HUES64 (cell line): Measurements from ENCODE around the gene DBF4B.

Source experiments
- H3K27ac ChIP-seq: 2 replicates; pipeline ENCODE4 v1.7.0; 2013; ENCODE audit warnings: low read depth, low read length, inconsistent platforms
- H3K27me3 ChIP-seq: 2 replicates; pipeline ENCODE4 v1.6.1; 2013; ENCODE audit warnings: mild to moderate bottlenecking, low read length; ENCODE audit not compliant: insufficient read depth
- H3K36me3 ChIP-seq: 2 replicates; pipeline ENCODE4 v1.6.1; 2013; ENCODE audit warnings: mild to moderate bottlenecking, low read length; ENCODE audit not compliant: insufficient read depth
- H3K4me1 ChIP-seq: 2 replicates; pipeline ENCODE4 v1.6.1; 2013; ENCODE audit warnings: mild to moderate bottlenecking, low read length, moderate library complexity; ENCODE audit not compliant: insufficient read depth
- H3K4me3 ChIP-seq: 2 replicates; pipeline ENCODE4 v1.5.1; 2013; ENCODE audit warnings: mild to moderate bottlenecking, low read length, moderate library complexity
- H3K9ac ChIP-seq: 2 replicates; pipeline ENCODE4 v1.6.1; 2013; ENCODE audit warnings: mild to moderate bottlenecking, low read depth, low read length
- H3K9me3 ChIP-seq: 2 replicates; pipeline ENCODE4 v1.6.1; 2013; ENCODE audit warnings: low read depth, low read length; ENCODE audit not compliant: insufficient read depth
- WGBS: fragments of 150-250, 120-280 bp; methylation state at CpG from one replicate; pipeline ENCODE4 v1.1.7; 2013; ENCODE audit warnings: missing lambda C conversion rate; 5-methylcytosine and 5-hydroxymethylcytosine counted together

Gene DBF4B

DNA sequence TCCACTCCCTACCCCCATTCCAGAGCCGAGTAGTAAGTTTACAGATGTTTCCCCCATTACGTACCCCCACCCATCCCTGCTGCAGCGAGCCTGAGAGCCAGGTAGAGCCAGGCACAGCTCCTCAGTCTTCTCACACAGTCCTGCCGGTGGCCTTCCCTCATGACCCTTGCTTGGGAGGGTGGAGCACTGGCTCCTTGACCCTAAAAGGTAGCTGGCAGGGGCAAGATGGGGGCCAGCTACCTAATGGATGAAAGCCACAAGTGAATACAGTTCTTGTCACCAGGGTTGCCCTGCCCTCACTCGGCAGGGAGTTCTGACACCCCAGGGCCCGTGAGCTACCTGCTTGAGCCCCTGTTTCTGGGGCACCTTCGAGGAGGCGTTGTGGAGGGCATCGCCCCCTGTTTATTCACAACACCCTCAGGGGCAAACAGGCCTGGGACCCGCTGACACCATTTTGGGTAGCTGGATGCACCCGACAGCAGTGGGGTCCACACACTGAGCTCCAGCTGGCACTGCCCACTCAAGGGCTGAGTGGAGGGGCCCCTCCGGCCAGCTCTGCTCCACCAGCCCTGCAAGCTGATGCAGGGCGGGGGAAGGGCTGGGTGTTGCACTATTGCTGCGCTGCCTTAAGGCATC is 72.5 kb downstream of the DBF4B start:
- Histone ChIP-seq H3K4me3 (no peak overlapping the region), H3K9ac (no peak overlapping the region), H3K4me1 (peaks cover 16% of the 10 kb centered on the region), H3K27me3 (peaks cover 17% of the 10 kb centered on the region), H3K9me3 (no peaks in the 10 kb centered on the region), H3K27ac (no peak overlapping the region), H3K36me3 (no peaks in the 10 kb centered on the region)
- 94% methylated on average over 14 of the region's 14 CpGs for WGBS

DNA sequence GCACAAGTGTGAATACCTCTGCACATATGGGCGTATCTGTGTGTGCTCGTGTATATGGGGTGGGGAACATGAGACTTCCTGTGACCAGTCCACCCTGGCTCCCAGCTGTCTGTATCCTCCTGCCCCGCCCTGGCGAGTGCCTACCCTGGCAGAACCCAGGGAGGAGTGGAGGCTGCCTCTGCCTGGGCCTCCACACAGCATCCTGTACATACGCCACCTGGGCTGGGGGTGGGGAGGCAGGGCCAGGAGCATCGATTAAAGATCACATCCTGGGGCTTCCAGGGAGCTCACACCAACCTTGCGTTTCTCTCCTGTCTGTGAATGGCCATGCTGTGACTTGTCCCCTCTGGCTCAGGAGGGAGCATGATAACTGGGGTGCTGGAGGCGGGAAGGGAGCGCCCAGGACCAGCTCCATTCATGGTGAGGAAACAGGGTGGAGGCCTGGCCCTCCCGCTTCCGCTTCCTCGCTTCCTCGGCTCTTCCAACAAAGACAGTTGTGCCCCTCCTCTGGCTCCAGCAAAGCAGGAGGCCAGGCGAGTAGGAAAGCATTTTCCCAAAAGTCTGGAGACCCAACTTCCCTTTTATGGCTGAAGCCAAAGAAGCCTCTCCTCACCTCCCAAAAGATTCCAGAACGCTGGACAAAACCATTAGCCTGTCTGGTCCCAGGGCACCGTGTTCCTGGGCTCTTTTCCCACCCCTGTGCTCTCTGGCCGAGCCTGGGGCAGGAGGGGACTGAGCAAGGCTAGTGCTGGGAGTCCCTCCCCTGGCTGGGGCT is 73.3 kb downstream of the DBF4B start:
- Histone ChIP-seq H3K9me3 (no peaks in the 10 kb centered on the region), H3K27ac (peak overlapping the region; percentile 34), H3K4me1 (peaks cover 16% of the 10 kb centered on the region), H3K4me3 (no peak overlapping the region), H3K27me3 (peaks cover 10% of the 10 kb centered on the region), H3K36me3 (no peaks in the 10 kb centered on the region), H3K9ac (peak overlapping the region; percentile 48)
- WGBS, result 61% methylated on average over 17 of the region's 17 CpGs

DNA sequence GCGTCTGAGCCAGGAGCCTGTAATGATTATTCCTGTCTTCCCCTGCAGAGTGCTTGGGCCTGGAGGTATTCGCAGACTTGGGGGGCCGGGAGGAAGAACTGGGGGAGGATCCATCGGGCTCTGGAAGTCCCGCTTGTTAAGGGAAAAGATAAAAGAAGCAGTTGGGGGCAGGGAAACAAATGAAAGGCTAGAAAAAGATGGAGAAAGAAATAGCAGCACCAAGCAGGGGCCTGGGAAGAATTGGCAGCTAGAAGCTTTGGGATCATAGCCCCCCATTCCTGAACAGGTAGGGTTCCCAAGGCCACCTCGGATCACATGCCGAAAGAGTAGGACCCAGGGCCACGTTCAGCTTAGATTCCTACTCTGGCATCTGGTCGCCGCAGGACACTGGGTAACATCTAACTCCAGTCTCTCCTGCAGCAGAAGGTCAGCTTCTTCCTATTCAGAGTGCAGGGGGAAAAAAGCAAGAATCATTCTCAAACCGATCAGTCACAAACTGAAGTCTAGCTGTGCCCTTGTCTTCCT is 73.9 kb downstream of the DBF4B start:
- peak overlapping the region; percentile 48 for H3K9ac ChIP-seq
- peak overlapping the region; percentile 34 for H3K27ac ChIP-seq
- no peaks in the 10 kb centered on the region for H3K36me3 ChIP-seq
- no peak overlapping the region for H3K4me3 ChIP-seq
- H3K27me3 ChIP-seq, result peaks cover 3% of the 10 kb centered on the region
- 44% methylated on average over 11 of the region's 11 CpGs for WGBS
- no peaks in the 10 kb centered on the region for H3K9me3 ChIP-seq
- peaks cover 16% of the 10 kb centered on the region for H3K4me1 ChIP-seq

- 94% methylated on average over 7 of the region's 7 CpGs for WGBS
Observed at GRCh38 chr17:44785921-44786320, 77.5 kb downstream of the DBF4B start.

DNA sequence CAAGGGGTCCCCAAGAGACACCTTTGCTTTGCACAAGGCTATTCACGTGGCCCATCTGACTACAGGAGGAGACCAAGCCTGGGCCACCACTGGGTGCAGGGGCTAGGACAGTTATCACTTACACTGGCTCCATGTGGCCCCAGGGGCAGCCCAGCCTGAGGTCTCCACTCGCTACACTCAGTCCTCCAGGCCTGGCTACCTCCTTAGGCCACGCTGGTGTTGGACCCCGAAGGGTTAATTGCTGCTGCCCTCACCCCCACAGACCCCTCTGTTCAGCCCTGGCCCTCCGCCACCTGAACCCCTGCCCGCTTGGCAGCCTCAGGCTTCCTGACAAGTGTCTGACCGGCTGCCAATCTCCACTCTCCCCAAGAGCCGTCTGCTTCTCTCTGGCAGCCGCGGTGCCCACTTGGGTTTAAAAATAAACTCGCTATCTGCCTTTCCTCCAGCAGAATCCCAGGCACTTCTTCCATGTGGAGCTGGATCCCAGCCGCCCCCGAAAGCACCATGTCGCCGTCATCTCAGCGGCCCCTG is 78.2 kb downstream of the DBF4B start:
- WGBS, result 91% methylated on average over 16 of the region's 16 CpGs

More at GRCh38 chr17:44785921-44786320, 77.5 kb downstream of the DBF4B start:
- Histone ChIP-seq H3K36me3 (no peaks in the 10 kb centered on the region), H3K27me3 (no peaks in the 10 kb centered on the region), H3K9ac (no peak overlapping the region), H3K9me3 (no peaks in the 10 kb centered on the region), H3K4me3 (no peak overlapping the region), H3K27ac (no peak overlapping the region), H3K4me1 (peaks cover 16% of the 10 kb centered on the region)

DNA sequence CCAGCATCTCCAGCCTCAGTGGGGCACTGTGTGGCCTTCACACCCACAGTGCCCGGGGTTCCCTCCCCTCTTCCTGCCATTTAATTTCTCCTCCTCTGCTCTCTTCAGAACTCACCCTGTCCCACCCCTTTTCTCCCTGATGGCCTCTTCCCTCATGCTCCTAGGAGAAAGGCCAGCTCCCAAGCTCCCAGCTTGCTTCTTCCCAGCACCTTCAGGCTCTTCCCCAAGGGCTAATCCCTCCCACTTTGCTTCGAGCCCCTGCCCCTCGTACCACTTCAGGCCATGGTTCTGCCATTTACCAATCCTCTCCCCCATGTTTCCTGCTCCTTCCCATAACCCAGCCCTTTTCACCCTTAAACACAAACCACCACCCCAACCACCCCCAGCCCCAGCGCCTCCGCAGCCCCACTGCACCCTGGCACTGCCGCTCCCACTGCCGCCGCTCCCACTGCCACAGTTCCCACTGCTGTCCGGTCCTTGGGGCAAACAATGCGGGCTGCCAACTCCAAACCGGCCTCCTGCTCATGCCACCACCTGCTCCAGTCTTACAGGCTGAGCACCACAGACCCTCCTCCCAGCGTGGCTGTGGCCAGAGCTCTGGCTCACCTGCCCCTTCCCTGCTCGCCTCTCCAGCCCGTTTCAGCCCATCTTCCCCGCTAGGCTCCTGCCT is 78.9 kb downstream of the DBF4B start:
- Histone ChIP-seq H3K36me3 (no peaks in the 10 kb centered on the region), H3K9ac (no peak overlapping the region), H3K27ac (no peak overlapping the region), H3K4me1 (peaks cover 4% of the 10 kb centered on the region), H3K9me3 (no peaks in the 10 kb centered on the region), H3K4me3 (no peak overlapping the region), H3K27me3 (no peaks in the 10 kb centered on the region)
- WGBS, result 87% methylated on average over 15 of the region's 15 CpGs

More for the DNA sequence above, 78.2 kb downstream of the DBF4B start:
- Histone ChIP-seq H3K4me3 (no peak overlapping the region), H3K36me3 (no peaks in the 10 kb centered on the region), H3K9ac (no peak overlapping the region), H3K27me3 (no peaks in the 10 kb centered on the region), H3K27ac (no peak overlapping the region), H3K4me1 (peaks cover 12% of the 10 kb centered on the region), H3K9me3 (no peaks in the 10 kb centered on the region)

- 87% methylated on average over 6 of the region's 7 CpGs for WGBS
- H3K36me3 ChIP-seq, result no peaks in the 10 kb centered on the region
- H3K4me1 ChIP-seq, result no peaks in the 10 kb centered on the region
- no peak overlapping the region for H3K9ac ChIP-seq
- no peak overlapping the region for H3K27ac ChIP-seq
- H3K9me3 ChIP-seq, result no peaks in the 10 kb centered on the region
- no peaks in the 10 kb centered on the region for H3K27me3 ChIP-seq
- H3K4me3 ChIP-seq, result no peak overlapping the region
Observed at GRCh38 chr17:44788139-44788538, 79.7 kb downstream of the DBF4B start.

DNA sequence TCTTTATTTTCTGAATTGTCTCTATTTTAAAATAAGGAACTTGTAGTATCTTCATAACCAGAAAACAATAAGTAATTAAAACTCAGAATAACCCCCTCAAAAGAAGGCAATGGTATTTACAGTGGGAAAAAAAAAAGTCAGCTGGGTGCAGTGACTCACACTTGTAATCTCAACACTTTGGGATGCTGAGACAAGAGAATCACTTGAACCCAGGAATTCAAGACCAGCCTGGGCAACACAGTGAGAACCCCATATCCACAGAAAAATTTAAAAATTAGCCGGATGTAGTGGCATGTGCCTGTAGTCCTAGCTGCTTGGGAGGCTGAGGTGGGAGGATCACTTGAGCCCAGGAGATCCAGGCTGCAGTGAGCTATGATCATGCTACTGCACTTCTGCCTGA is 83.8 kb downstream of the DBF4B start:
- Histone ChIP-seq H3K9ac (no peak overlapping the region), H3K4me3 (no peak overlapping the region), H3K27me3 (no peaks in the 10 kb centered on the region), H3K4me1 (peaks cover 10% of the 10 kb centered on the region; the same call in 1 of the 2 replicates), H3K9me3 (no peaks in the 10 kb centered on the region), H3K36me3 (peaks cover 3% of the 10 kb centered on the region; the same call in 1 of the 2 replicates), H3K27ac (no peak overlapping the region)
- 94% methylated on average over 1 of the region's 1 CpG for WGBS

DNA sequence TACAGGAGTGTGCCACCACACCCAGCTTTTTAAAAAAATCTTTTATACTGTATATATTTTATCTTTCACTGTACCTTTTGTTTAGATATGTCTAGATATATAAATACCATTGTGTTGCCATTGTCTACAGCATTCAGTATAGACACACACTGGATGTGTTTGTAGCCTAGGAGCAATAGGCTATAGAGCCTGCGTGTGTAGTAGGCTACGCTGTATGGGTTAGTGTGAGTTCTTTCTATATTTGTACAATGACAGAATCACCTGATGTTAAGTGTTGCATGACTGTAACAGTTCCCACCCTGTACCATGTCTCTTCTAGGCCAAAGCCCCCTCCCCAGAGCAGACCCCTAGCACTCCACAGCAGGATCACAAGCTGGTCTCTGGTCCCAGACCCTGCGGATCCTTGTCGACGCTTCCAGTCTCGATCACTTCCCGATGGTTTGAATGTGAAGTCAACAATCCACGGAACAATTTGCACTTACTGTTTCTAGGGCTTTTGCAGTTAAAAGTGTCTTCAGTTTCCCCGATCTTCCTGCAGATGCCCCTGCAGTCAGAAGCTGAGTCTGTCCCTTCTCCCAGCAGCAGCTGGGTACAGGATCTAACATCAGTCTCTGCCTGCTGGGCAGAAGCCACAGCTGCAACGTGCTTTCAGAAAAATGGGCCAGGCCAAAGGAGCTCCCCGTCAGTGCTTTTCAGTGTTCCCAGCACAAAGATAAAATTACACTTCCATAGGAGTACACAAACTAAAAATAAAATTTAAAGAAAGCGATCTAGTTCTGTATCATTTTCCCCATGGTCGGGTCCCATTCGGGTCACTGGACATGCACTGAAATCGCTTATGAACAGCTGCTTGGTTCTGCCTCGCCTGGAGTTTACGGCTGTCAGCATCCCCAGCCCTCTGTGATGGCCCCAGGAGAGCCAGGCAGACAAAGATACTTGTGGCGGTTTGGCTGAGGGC is 85.7 kb downstream of the DBF4B start:
- H3K4me3 ChIP-seq, result no peak overlapping the region
- WGBS, result 91% methylated on average over 18 of the region's 18 CpGs
- H3K9ac ChIP-seq, result peak overlapping the region; percentile 37; the same call in 1 of the 2 replicates
- no peaks in the 10 kb centered on the region for H3K27me3 ChIP-seq
- no peaks in the 10 kb centered on the region for H3K9me3 ChIP-seq
- peaks cover 18% of the 10 kb centered on the region for H3K36me3 ChIP-seq
- H3K27ac ChIP-seq, result peak overlapping the region; percentile 76; the same call in 1 of the 2 replicates
- H3K4me1 ChIP-seq, result peaks cover 10% of the 10 kb centered on the region; the same call in 1 of the 2 replicates

- 76% methylated on average over 9 of the region's 10 CpGs for WGBS
- Histone ChIP-seq H3K9me3 (no peaks in the 10 kb centered on the region), H3K4me1 (peaks cover 10% of the 10 kb centered on the region; the same call in 1 of the 2 replicates), H3K4me3 (no peak overlapping the region), H3K27ac (peak overlapping the region; percentile 76; the same call in 1 of the 2 replicates), H3K36me3 (peaks cover 25% of the 10 kb centered on the region), H3K27me3 (no peaks in the 10 kb centered on the region), H3K9ac (peak overlapping the region; percentile 37; the same call in 1 of the 2 replicates)
Observed at GRCh38 chr17:44794851-44795413, 86.5 kb downstream of the DBF4B start.
